GM21717 (cell line): ENCODE data around the gene PLA2G4F.
"Not testable (repeated sequence)": the region's sequence is repeated elsewhere in the genome, so short reads cannot be mapped to it uniquely, and the experiment has no call there.

Source experiments
- ATAC-seq: cut with Tn5 transposase; IDR thresholded peaks from one replicate; pipeline ENCODE4 v1.9.1; 2021; ENCODE audit warnings: mild to moderate bottlenecking, moderate library complexity; ENCODE audit not compliant: unreplicated experiment

The PLA2G4F gene

DNA sequence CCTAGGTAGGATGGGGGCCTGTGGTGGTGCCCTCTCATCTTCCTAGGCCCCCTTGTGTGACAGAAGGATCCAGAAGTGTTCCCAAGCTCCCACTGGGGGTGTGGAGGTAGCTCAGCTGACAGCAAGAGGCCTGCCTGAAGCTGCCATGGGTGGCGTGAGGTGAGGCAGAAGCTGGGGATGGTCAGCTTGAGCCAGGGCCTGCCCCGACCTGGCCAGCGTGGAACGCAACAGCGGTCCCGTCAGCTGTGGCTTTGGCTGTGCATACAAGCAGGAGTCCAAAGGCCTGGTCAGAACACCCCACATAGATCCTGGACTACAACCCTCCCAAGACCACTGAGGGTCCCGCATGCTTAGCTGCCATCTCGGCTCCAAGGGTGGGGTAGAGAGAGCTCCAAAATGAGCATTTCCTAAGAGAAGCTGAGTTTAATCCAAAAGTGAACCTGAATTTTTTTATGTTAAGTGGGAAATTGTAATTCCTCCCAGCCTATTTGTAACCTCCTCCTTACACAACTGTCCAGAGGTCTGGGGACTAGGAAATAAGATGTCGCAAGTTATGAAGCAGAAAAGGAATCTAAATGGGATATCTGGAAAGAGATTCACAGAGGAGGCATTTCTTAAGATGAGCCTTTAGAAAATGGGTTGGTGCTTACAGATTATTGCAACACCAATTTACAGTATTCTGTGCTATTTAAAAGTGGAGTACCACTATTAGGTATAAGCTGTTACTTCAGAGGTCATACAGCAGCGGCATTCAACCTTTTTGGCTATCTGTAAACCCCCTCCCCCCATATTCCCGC lies 52.1 kb downstream of the PLA2G4F start:
- no peak for ATAC-seq

DNA sequence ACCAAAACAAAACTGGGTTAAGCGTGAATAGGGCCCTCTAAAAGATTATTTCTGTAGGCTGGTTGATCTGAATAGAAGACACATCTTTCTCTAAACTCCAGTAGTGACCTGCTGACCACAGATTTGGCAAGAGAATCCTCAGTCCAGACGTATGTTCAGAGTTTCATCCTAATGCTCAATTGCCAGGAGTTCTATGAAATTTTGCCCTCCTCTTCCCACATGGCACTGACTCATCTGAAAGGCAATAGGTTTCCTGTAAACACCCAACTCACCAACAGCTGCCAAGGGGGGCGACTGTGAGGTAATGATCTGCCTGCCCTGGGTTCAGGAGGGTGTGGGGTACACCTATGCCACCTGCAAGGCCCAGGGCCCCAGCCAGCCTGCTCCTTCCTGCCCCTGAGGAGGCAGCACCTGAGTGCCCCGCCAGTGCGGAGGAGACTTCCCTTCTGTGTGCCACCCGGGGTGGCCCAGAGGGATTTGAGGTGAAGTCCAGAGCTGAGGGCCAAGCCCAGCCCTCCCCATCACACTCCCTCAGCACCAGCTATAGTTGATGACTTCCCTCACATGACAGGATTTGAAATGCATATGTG lies 53.7 kb downstream of the PLA2G4F start:
- ATAC-seq = no peak

DNA sequence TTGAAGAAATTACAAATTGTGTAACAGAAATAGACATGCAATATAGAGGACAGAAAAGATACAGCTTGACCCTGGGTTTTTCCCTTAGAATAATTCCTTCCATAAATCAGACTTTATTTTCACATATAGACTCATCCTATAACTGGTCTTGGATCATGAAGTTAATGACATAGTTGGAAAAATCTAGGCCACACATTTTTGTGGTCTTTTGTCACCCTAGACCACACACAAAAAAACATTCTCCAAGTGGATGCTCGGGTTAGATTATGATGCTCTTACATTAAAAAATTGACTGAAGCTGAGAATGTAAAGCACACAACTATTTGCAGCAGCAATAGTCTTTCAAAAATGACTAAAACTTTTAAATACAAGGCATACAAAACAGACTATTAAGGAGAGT lies 54.6 kb downstream of the PLA2G4F start:
- no peak for ATAC-seq

DNA sequence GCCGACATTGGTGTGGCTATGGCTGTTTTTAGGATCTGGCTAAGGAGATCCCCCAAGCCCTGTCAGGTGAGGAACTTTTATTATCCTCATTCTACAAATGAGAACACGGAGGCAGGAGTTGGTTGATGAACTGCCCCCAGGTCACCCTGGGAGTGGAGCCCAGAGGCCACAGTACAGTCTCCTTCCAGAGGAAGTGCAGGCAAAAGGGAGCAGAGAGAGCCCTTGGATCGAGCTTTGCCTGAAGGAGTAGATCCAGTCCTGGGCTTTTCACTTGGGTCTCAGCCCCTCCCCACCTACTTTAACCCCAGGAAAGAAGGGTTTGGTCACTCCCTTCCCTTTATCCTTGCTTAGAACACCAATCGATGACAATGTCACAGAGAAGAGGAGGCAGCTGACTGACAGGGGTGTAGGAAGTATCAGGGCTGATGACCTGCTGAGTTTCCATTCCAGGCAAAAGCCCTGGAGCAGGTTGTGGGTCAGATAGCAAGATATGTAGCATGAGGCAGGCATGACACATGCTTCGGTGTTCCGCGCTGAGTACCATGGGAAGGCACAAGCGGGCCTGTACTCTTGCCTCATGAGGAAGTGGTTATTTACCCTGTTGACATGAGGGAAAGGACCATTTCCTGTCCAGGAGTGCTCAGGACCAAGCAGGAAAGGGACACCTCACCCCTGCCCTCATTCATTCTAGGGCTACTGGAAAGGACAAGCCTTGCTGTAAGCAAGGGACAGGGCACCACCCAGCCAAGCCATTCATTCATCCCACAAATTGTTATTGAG lies 56.2 kb downstream of the PLA2G4F start:
- no peak for ATAC-seq

DNA sequence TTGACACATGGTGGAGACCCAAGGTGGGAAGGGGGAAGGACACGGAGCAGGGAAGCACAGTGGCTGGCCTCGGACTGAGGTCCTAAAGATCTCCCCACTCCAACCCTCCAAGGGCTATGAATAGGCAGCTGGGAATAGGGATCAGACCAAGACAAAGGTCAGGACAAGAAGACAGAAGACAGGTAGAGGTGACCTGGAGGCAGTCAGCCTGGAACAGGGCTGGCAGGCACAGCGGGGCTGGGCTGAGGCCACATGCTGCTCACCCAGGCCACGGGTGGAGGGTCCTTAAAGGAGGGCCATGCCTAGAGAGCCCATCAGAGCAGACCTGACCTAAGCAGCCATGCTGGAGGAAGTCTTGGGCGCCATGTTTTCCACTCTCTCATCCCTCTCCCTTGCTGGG lies 59.4 kb downstream of the PLA2G4F start:
- ATAC-seq = no peak

DNA sequence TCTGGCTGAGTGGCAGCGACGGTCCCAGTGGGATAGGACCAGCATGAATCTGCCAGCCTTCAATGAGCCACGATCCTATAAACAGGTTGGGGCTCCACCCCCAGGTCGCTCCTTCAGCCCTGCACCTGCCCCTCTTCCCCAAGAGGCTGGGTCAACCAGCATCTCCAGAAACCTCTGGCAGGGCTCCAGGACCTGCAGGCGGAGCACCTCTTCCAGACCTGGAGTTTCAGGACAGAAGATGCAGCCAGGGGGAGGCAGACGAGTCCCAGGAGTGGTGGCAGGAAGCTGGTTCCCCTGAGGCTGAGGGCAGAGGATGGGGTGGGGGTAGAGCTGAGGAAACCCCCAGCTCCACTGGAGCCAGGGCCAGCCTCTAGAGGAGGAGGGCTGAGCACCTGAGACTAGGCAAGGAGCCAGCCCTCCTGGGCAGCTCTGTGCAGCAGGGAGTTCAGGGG lies 61.9 kb downstream of the PLA2G4F start, which contains the start of gene PLA2G4D:
Gene PLA2G4D, minus strand, starts transcription at position 51 of the 452 bp plus-strand sequence. CDS start 103 bp downstream, outside the sequence.
- ATAC-seq = no peak

DNA sequence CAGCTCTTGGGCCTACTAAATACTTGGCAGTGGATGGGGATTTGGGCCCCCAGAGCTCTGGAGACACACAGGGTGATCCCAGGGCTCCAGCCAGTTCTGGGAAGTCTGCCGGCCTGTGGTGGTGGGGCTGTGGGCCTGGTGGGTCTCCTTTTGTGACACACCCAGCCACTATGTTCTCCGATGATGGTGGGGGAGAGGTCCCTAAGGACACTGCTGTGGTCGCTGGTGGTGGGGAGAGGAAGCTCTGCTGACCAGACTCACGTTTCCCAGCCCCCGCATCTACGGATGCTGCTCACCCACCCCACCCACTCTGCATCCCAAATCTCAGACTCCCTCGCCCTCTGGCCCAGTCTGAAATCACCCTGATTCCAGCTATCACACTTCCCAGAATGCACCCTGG lies 62.5 kb downstream of the PLA2G4F start:
- ATAC-seq = no peak

DNA sequence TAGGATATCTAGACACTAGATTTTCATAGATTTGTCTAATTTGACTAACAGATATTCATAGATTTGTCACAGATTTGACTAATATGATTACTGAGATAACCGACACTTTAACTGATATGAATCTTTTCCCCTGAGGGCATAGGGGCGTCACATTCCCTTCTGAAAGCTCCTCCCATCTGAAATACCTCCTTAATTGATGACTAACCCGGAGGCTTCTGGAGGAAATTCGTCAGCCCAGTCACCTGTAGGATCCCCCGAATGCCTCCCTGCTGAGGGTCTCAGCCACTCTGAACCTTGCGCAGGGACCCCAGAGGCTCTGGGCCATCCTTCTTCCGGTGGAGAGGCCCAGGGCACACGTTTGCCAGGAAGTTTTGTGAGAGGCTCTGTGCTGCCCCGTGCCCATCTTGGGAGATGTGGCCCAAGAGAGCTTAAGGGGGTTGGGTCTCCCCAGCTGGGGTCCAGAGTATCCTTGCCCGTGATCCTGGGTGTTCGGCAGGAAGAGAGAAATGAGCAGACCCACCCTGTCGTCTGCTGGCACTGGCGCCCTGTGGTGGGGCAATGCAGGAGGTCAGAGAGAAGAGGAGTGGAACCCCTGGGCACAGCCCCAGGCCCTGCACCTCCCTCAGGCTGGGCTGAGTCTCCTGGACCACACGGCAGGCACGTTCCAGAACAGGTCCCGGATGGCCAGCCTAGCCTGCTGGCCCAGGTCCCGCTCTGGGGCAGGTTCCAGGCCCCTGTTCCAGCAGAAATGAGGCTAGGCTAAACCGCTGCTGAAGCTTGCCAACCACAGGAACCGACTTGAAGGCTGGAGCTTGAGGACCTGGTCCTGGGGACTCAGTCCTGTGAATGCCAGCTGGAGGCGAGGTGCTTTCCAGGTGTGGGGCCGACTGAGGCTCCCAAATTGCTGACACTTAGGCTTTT lies 63.8 kb downstream of the PLA2G4F start:
- ATAC-seq = no peak

DNA sequence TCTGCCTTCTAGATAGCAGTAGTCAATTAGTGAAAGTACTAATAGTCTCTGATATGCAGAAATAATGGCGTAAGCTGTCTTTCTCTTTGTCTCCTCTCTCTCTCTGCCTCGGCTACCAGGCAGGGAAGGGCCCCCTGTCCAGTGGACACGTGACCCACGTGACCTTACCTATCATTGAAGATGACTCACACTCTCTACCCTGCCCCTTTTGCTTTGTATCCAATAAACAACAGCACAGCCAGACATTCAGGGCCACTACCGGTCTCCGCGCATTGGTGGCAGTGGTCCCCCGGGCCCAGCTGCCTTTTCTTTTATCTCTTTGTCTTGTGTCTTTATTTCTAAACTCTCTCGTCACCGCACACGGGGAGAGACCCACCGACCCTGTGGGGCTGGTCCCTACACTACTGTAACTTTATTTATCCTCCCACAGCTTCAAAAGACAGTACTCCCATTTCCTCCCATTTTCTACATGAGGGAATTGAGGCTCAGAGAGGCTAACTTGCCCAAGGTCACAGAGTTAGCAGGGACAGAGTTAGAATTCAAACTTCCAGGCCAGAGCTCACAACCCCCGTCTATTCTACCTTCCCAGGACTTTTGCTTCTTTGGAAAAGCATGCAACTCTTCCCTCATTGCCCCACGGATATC lies 64.6 kb downstream of the PLA2G4F start:
- ATAC-seq = not testable (repeated sequence)

DNA sequence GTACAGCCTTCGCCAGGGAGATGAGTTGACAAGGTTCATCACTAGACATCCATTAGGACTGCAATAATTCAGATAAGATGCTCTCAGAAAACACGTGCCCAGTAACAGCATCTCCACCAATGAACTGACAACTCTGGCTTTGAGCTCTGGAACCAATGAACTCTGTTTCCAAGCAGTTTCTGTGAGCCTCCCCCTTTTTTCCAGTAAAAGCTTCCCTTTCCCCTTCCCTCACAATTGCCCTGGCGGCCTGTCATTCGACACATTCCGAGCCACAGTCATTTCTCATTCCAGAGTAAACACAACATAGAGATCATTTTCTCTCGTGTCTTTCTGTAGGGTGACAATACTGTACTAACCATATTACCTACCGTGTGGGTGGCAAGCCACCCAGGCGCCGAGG lies 65.7 kb downstream of the PLA2G4F start:
- no peak for ATAC-seq

DNA sequence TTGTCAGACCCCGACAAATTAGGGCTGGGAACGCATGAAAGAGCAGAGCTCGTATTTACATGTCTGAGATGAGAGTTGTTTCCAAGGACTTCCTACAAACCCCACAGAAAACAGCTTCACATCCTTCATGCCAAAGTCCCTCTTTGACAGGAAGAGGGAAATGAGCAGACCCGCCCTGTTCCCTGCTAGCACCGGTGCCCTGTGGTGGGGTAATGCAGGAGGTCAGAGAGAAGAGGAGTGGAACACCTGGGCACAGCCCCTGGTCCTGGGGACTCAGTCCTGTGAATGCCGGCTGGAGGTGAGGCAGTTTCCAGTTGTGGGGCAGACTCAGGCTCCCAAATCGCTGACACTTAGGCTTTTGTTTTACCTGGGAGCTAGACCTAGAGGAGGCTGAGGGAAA lies 66.1 kb downstream of the PLA2G4F start:
- ATAC-seq = no peak

DNA sequence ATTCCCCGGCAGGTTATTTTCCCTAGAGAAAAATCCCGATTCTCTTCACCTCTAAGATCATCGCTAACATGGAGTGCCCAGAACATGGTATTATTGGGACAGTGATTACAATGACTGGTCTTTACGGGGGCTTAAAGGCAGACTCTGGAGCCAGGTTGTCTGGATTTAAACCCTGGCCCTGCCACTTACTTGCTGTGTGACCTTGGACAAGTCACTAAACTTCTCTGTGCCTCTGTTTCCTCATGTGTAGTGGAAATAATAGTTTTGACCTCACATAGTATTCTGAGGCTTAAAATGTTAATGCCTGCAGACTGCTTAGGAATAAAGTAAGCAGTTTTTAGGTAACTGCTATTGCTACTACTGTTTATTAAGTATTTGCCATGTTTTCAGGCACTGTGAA lies 66.5 kb downstream of the PLA2G4F start:
- ATAC-seq = no peak
